Measurements from ENCODE around the gene FGF14.
"Not testable (repeated sequence)": the region's sequence is repeated elsewhere in the genome, so short reads cannot be mapped to it uniquely, and the experiment has no call there.

The FGF14 gene

DNA sequence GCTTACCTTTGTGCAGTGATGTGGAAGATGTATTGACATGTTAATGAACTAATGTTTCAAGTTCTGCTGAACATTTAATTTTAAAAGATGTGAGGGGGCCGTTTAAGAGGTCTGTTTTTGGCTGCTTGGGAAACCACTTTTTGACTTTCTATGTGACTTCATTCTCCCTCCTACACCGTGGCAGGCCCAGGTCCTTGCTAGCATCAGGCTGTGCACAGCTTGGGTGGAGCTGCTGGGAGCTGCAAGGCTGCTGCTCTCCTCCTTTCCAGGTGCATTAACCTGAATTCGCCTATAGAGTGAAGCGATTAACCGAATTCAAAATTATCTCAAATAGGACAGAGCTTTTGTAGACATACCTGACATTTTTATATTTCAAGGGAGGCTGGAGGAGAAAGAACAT, 249.1 kb downstream of the FGF14 start:
- Histone ChIP-seq H3K36me3 (ENCODE audit: control insufficient read depth in 1 of 2, insufficient read depth in 2 of 2, low read length in 2 of 2) (no peaks in the 10 kb centered on the region), H3K9me3 (ENCODE audit: control insufficient read depth in 1 of 2, low read length in 2 of 2) (no peaks in the 10 kb centered on the region), H3K4me3 (ENCODE audit: low read depth in 1 of 2, low read length in 2 of 2) (no peak overlapping the region), H3K27ac (ENCODE audit: low read length) (no peak overlapping the region), H3K27me3 (ENCODE audit: low read depth, low read length) (no peaks in the 10 kb centered on the region), H3K4me1 (ENCODE audit: control insufficient read depth in 1 of 2, insufficient read depth in 2 of 2, low read length in 2 of 2) (no peaks in the 10 kb centered on the region)

GRCh38 chr13:102147353-102147752, 254.5 kb downstream of the FGF14 start:
- Histone ChIP-seq H3K27me3 (ENCODE audit: low read depth, low read length) (no peaks in the 10 kb centered on the region), H3K36me3 (ENCODE audit: control insufficient read depth in 1 of 2, insufficient read depth in 2 of 2, low read length in 2 of 2) (no peaks in the 10 kb centered on the region), H3K4me3 (ENCODE audit: low read depth in 1 of 2, low read length in 2 of 2) (no peak overlapping the region), H3K27ac (ENCODE audit: low read length) (no peak overlapping the region), H3K4me1 (ENCODE audit: control insufficient read depth in 1 of 2, insufficient read depth in 2 of 2, low read length in 2 of 2) (no peaks in the 10 kb centered on the region), H3K9me3 (ENCODE audit: control insufficient read depth in 1 of 2, low read length in 2 of 2) (no peaks in the 10 kb centered on the region)

GRCh38 chr13:102145750-102146149, 256.1 kb downstream of the FGF14 start:
- no peak overlapping the region for H3K27ac ChIP-seq (ENCODE audit: low read length)
- H3K27me3 ChIP-seq (ENCODE audit: low read depth, low read length), result no peaks in the 10 kb centered on the region
- no peaks in the 10 kb centered on the region for H3K4me1 ChIP-seq (ENCODE audit: control insufficient read depth in 1 of 2, insufficient read depth in 2 of 2, low read length in 2 of 2)
- no peaks in the 10 kb centered on the region for H3K9me3 ChIP-seq (ENCODE audit: control insufficient read depth in 1 of 2, low read length in 2 of 2)
- no peaks in the 10 kb centered on the region for H3K36me3 ChIP-seq (ENCODE audit: control insufficient read depth in 1 of 2, insufficient read depth in 2 of 2, low read length in 2 of 2)
- H3K4me3 ChIP-seq (ENCODE audit: low read depth in 1 of 2, low read length in 2 of 2), result no peak overlapping the region

DNA sequence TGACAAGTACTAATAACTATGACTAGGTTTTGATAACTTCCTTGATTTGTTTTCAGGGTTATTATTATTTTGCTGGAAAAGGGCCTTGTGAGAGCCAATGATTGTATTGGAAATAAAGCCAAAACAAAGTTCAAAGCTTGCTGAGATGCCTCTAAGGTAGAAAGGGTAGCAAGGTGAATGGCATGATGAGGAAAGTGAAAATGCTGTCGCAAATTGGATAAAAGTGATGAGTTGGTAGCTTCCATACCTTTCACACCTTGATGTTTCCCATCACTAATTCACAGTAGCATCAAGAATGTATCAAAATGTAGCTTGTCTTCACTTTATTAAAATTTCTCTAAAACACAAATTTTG, 259.4 kb downstream of the FGF14 start:
- Histone ChIP-seq H3K9me3 (ENCODE audit: control insufficient read depth in 1 of 2, low read length in 2 of 2) (no peaks in the 10 kb centered on the region), H3K27ac (ENCODE audit: low read length) (no peak overlapping the region)

DNA sequence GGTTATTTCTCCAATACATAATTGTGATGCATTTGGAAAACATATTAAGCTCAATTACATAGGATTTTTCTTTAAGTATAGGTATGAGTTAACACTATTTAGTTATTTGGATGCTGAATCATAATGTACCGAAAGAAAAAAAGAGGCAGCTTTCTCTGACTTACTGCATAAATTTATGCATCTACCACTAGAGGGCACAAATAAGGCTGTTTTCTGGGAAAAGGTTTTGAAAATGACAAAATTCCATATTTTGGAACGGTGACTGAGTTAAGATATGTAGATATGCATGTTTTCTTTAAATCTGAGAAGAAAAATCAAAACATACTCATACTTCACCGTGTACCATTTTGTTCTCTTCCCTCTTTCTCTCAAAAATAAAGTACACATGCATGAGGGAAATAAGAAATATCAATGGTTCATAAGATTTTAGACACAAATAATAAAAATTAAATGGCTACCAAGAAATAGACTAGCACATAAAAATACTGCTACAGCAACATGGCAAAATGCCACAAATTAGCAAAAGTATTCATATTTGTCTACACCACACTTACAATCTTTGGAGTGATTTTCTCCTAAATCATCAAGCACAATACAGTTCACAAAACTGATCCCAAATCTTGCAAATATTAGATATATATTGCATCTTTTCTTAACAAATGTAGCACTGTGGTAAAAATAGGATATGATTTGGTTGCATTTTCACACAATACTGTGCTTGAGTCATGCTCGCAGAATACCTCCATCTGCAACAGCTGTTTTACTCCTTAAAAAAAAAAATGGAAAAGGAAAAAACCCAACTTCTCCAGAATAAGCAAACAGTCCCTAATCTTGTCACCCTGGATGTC, 260.0 kb downstream of the FGF14 start:
- no peaks in the 10 kb centered on the region for H3K36me3 ChIP-seq (ENCODE audit: control insufficient read depth in 1 of 2, insufficient read depth in 2 of 2, low read length in 2 of 2)
- H3K4me1 ChIP-seq (ENCODE audit: control insufficient read depth in 1 of 2, insufficient read depth in 2 of 2, low read length in 2 of 2), result no peaks in the 10 kb centered on the region
- no peaks in the 10 kb centered on the region for H3K27me3 ChIP-seq (ENCODE audit: low read depth, low read length)
- no peak overlapping the region for H3K4me3 ChIP-seq (ENCODE audit: low read depth in 1 of 2, low read length in 2 of 2)
- H3K9me3 ChIP-seq (ENCODE audit: control insufficient read depth in 1 of 2, low read length in 2 of 2), result no peaks in the 10 kb centered on the region
- no peak overlapping the region for H3K27ac ChIP-seq (ENCODE audit: low read length)

More for the DNA sequence above, 259.4 kb downstream of the FGF14 start:
- Histone ChIP-seq H3K27me3 (ENCODE audit: low read depth, low read length) (no peaks in the 10 kb centered on the region), H3K36me3 (ENCODE audit: control insufficient read depth in 1 of 2, insufficient read depth in 2 of 2, low read length in 2 of 2) (no peaks in the 10 kb centered on the region), H3K4me3 (ENCODE audit: low read depth in 1 of 2, low read length in 2 of 2) (no peak overlapping the region), H3K4me1 (ENCODE audit: control insufficient read depth in 1 of 2, insufficient read depth in 2 of 2, low read length in 2 of 2) (no peaks in the 10 kb centered on the region)

GRCh38 chr13:102139626-102140025, 262.2 kb downstream of the FGF14 start:
- H3K27me3 ChIP-seq (ENCODE audit: low read depth, low read length), result no peaks in the 10 kb centered on the region
- H3K4me1 ChIP-seq (ENCODE audit: control insufficient read depth in 1 of 2, insufficient read depth in 2 of 2, low read length in 2 of 2), result no peaks in the 10 kb centered on the region
- no peak overlapping the region for H3K27ac ChIP-seq (ENCODE audit: low read length)
- no peaks in the 10 kb centered on the region for H3K36me3 ChIP-seq (ENCODE audit: control insufficient read depth in 1 of 2, insufficient read depth in 2 of 2, low read length in 2 of 2)
- no peaks in the 10 kb centered on the region for H3K9me3 ChIP-seq (ENCODE audit: control insufficient read depth in 1 of 2, low read length in 2 of 2)
- no peak overlapping the region for H3K4me3 ChIP-seq (ENCODE audit: low read depth in 1 of 2, low read length in 2 of 2)

GRCh38 chr13:102138635-102139190, 263.1 kb downstream of the FGF14 start:
- H3K4me3 ChIP-seq (ENCODE audit: low read depth in 1 of 2, low read length in 2 of 2), result no peak overlapping the region
- no peaks in the 10 kb centered on the region for H3K4me1 ChIP-seq (ENCODE audit: control insufficient read depth in 1 of 2, insufficient read depth in 2 of 2, low read length in 2 of 2)
- H3K36me3 ChIP-seq (ENCODE audit: control insufficient read depth in 1 of 2, insufficient read depth in 2 of 2, low read length in 2 of 2), result no peaks in the 10 kb centered on the region
- no peak overlapping the region for H3K27ac ChIP-seq (ENCODE audit: low read length)
- no peaks in the 10 kb centered on the region for H3K27me3 ChIP-seq (ENCODE audit: low read depth, low read length)
- H3K9me3 ChIP-seq (ENCODE audit: control insufficient read depth in 1 of 2, low read length in 2 of 2), result no peaks in the 10 kb centered on the region

GRCh38 chr13:102137904-102138303, 263.9 kb downstream of the FGF14 start:
- not testable (repeated sequence) for H3K36me3 ChIP-seq (ENCODE audit: control insufficient read depth in 1 of 2, insufficient read depth in 2 of 2, low read length in 2 of 2); H3K4me1 ChIP-seq (ENCODE audit: control insufficient read depth in 1 of 2, insufficient read depth in 2 of 2, low read length in 2 of 2); H3K9me3 ChIP-seq (ENCODE audit: control insufficient read depth in 1 of 2, low read length in 2 of 2); H3K4me3 ChIP-seq (ENCODE audit: low read depth in 1 of 2, low read length in 2 of 2); H3K27ac ChIP-seq (ENCODE audit: low read length); H3K27me3 ChIP-seq (ENCODE audit: low read depth, low read length)

GRCh38 chr13:102136735-102137296, 265.0 kb downstream of the FGF14 start:
- H3K9me3 ChIP-seq (ENCODE audit: control insufficient read depth in 1 of 2, low read length in 2 of 2), result no peaks in the 10 kb centered on the region
- H3K4me3 ChIP-seq (ENCODE audit: low read depth in 1 of 2, low read length in 2 of 2), result no peak overlapping the region
- no peaks in the 10 kb centered on the region for H3K4me1 ChIP-seq (ENCODE audit: control insufficient read depth in 1 of 2, insufficient read depth in 2 of 2, low read length in 2 of 2)
- no peak overlapping the region for H3K27ac ChIP-seq (ENCODE audit: low read length)
- no peaks in the 10 kb centered on the region for H3K27me3 ChIP-seq (ENCODE audit: low read depth, low read length)
- H3K36me3 ChIP-seq (ENCODE audit: control insufficient read depth in 1 of 2, insufficient read depth in 2 of 2, low read length in 2 of 2), result no peaks in the 10 kb centered on the region

GRCh38 chr13:102132777-102133295, 269.0 kb downstream of the FGF14 start:
- Histone ChIP-seq H3K4me3 (ENCODE audit: low read depth in 1 of 2, low read length in 2 of 2) (no peak overlapping the region), H3K36me3 (ENCODE audit: control insufficient read depth in 1 of 2, insufficient read depth in 2 of 2, low read length in 2 of 2) (no peaks in the 10 kb centered on the region), H3K27ac (ENCODE audit: low read length) (no peak overlapping the region), H3K4me1 (ENCODE audit: control insufficient read depth in 1 of 2, insufficient read depth in 2 of 2, low read length in 2 of 2) (no peaks in the 10 kb centered on the region), H3K27me3 (ENCODE audit: low read depth, low read length) (no peaks in the 10 kb centered on the region), H3K9me3 (ENCODE audit: control insufficient read depth in 1 of 2, low read length in 2 of 2) (no peaks in the 10 kb centered on the region)

- no peaks in the 10 kb centered on the region for H3K9me3 ChIP-seq (ENCODE audit: control insufficient read depth in 1 of 2, low read length in 2 of 2)
- no peak overlapping the region for H3K4me3 ChIP-seq (ENCODE audit: low read depth in 1 of 2, low read length in 2 of 2)
These were observed 270.6 kb downstream of the FGF14 start for GRCh38 chr13:102131246-102131645.

More at GRCh38 chr13:102131246-102131645, 270.6 kb downstream of the FGF14 start:
- H3K27me3 ChIP-seq (ENCODE audit: low read depth, low read length), result no peaks in the 10 kb centered on the region
- H3K27ac ChIP-seq (ENCODE audit: low read length), result no peak overlapping the region
- H3K4me1 ChIP-seq (ENCODE audit: control insufficient read depth in 1 of 2, insufficient read depth in 2 of 2, low read length in 2 of 2), result no peaks in the 10 kb centered on the region
- no peaks in the 10 kb centered on the region for H3K36me3 ChIP-seq (ENCODE audit: control insufficient read depth in 1 of 2, insufficient read depth in 2 of 2, low read length in 2 of 2)

Measured in muscle layer of duodenum (tissue), 2 donors.